B cell (primary cell): Measurements from ENCODE around the gene EEFSEC. TPM values are rescaled to one million over a fixed set of nuclear protein-coding genes. Genes with fewer than 3 reads are reported as not detected.

Source experiments
- ATAC-seq: fragments of 200-7000 bp; cut with Tn5 transposase; one replicate; pipeline ENCODE4 v1.10.0; 2021; ENCODE audit warnings: low read depth, mild to moderate bottlenecking, moderate number of reproducible peaks, moderate library complexity
- CTCF ChIA-PET: fragments of 350-600 bp; sonication (Branson Sonifier 250); formaldehyde crosslinking; loops from one replicate; lab custom pipeline; 2021; ENCODE audit warnings: antibody characterized with exemption, inconsistent platforms; lab: Charles Lee
- POLR2A ChIA-PET: fragments of 350-600 bp; sonication (Branson Sonifier 250); formaldehyde crosslinking; loops from one replicate; lab custom pipeline; 2021; ENCODE audit warnings: antibody characterized with exemption; lab: Charles Lee
- DNase-seq: peaks from one replicate; pipeline ENCODE4 v3.0.0; 2013
- H2AFZ ChIP-seq: 2 replicates; pipeline ENCODE4 v1.6.1; 2012; ENCODE audit warnings: mild to moderate bottlenecking, low read depth, low read length; ENCODE audit not compliant: insufficient read depth, poor library complexity, severe bottlenecking
- H3K27ac ChIP-seq, 2 donors: 1 replicate in 1 of 2; 2 replicates in 1 of 2; pipeline ENCODE4 v1.5.1; 2012 to 2013; ENCODE audit warnings: low read length in 2 of 2, mild to moderate bottlenecking in 2 of 2, moderate library complexity in 1 of 2
- H3K27me3 ChIP-seq, 4 experiments: fragments of 200-600 bp in 1 of 4; sonication (generic) in 1 of 4; replicated peaks in 1 of 4; 1 replicate in 2 of 4; 2 replicates in 2 of 4; pipeline versions ENCODE4 v1.6.1 to v1.7.0; 2013 to 2016; ENCODE audit warnings: low read length in 3 of 4, mild to moderate bottlenecking in 2 of 4, mixed read lengths in 1 of 4, moderate library complexity in 1 of 4; ENCODE audit not compliant: insufficient read depth in 4 of 4, control insufficient read depth in 3 of 4; ENCODE audit errors: control extremely low read depth in 1 of 4
- H3K36me3 ChIP-seq, 2 experiments: replicated peaks in 1 of 2; 1 replicate in 1 of 2; 2 replicates in 1 of 2; pipeline versions ENCODE4 v1.6.1 to v1.7.1; 2013; ENCODE audit warnings: low read length in 1 of 2; ENCODE audit not compliant: insufficient read depth in 2 of 2, control insufficient read depth in 1 of 2; ENCODE audit errors: control extremely low read depth in 1 of 2, extremely low read depth in 1 of 2
- H3K4me1 ChIP-seq, 2 donors: fragments of 200-600 bp in 1 of 2; sonication (generic) in 1 of 2; 1 replicate in 1 of 2; 2 replicates in 1 of 2; pipeline versions ENCODE4 v1.5.1 to v1.6.1; 2013 to 2017; ENCODE audit warnings: low read length in 2 of 2; ENCODE audit not compliant: control insufficient read depth in 2 of 2, insufficient read depth in 2 of 2
- H3K4me2 ChIP-seq: replicated peaks from 2 replicates; pipeline ENCODE3; 2012; ENCODE audit warnings: mild to moderate bottlenecking, low read depth, low read length; ENCODE audit not compliant: poor library complexity, severe bottlenecking
- H3K4me3 ChIP-seq, 5 experiments: fragments of 200-600 bp in 1 of 5; sonication (generic) in 1 of 5; 1 replicate in 3 of 5; 2 replicates in 2 of 5; pipeline versions ENCODE4 v1.5.1 to v1.7.0; 2011 to 2016; ENCODE audit warnings: low read length in 4 of 5, mild to moderate bottlenecking in 4 of 5, low read depth in 2 of 5, control low read depth in 1 of 5, moderate library complexity in 1 of 5; ENCODE audit not compliant: insufficient read depth in 1 of 5; ENCODE audit errors: control extremely low read depth in 1 of 5, extremely low read depth in 1 of 5
- H3K79me2 ChIP-seq: fragments of 200-600 bp; sonication (generic); one replicate; pipeline ENCODE4 v1.6.0; 2016; ENCODE audit warnings: low read length; ENCODE audit not compliant: control insufficient read depth, insufficient read depth
- H3K9ac ChIP-seq: fragments of 200-600 bp; sonication (generic); 2 replicates; pipeline ENCODE4 v1.6.1; 2017; ENCODE audit warnings: mild to moderate bottlenecking, low read length, moderate library complexity
- H3K9me3 ChIP-seq, 3 donors: one replicate each; pipeline versions ENCODE4 v1.6.1 to v1.7.1; 2013; ENCODE audit warnings: low read length in 2 of 3; ENCODE audit not compliant: control insufficient read depth in 2 of 3, insufficient read depth in 1 of 3; ENCODE audit errors: control extremely low read depth in 1 of 3
- H4K20me1 ChIP-seq: 2 replicates; pipeline ENCODE4 v1.6.0; 2012; ENCODE audit warnings: mild to moderate bottlenecking, low read length; ENCODE audit not compliant: insufficient read depth, control insufficient read depth, poor library complexity, severe bottlenecking
- H3K27ac Mint-ChIP-seq: one replicate; pipeline ENCODE4 v1.8.0; 2021; ENCODE audit warnings: mixed read lengths
- H3K27me3 Mint-ChIP-seq: one replicate; pipeline ENCODE4 v1.8.0; 2021; ENCODE audit warnings: mixed read lengths
- H3K4me1 Mint-ChIP-seq: one replicate; pipeline ENCODE4 v1.8.0; 2021; ENCODE audit warnings: mixed read lengths
- H3K4me3 Mint-ChIP-seq: one replicate; pipeline ENCODE4 v1.8.0; 2021; ENCODE audit warnings: mixed read lengths
- H3K9me3 Mint-ChIP-seq: one replicate; pipeline ENCODE4 v1.8.0; 2022; ENCODE audit warnings: mixed read lengths; ENCODE audit not compliant: insufficient read depth
- EZH2 ChIP-seq: IDR thresholded peaks from 2 replicates; pipeline ENCODE4 v1.6.1; 2012; ENCODE audit warnings: borderline replicate concordance, low read depth, mild to moderate bottlenecking, moderate library complexity, low read length; ENCODE audit not compliant: insufficient read depth, poor library complexity, severe bottlenecking
- WGBS: methylation state at CpG from one replicate; pipeline ENCODE4 v1.1.5; 2013; ENCODE audit warnings: missing lambda C conversion rate; ENCODE audit not compliant: insufficient coverage; 5-methylcytosine and 5-hydroxymethylcytosine counted together
- intact Hi-C: fragments of 100-400 bp; cut with micrococcal nuclease; formaldehyde crosslinking; loops from one replicate; pipeline ENCODE4 v1.10.0; 2022
- polyA plus RNA-seq: library from polyadenylated mRNA; depleted of rRNA; stranded (reverse); fragments of >200 nt; gene quantifications from 2 replicates; pipeline ENCODE4 v1.2.3, GENCODE V29; 2012
- total RNA-seq, 2 donors: library from RNA; stranded (reverse); fragments of 120-200 nt in 1 of 2; gene quantifications; 1 replicate in 1 of 2; 2 replicates in 1 of 2; pipeline versions ENCODE4 v1.2.3 to v1.2.4, GENCODE V29; 2013 to 2022
- TF ChIP-seq, protein P1 (sequence below): fragments of 200-600 bp; IDR thresholded peaks from one replicate; pipeline ENCODE4 v1.8.0; 2022; ENCODE audit warnings: antibody characterized with exemption, mild to moderate bottlenecking

EEFSEC gene
- total and polyA plus RNA-seq, 2 donors (not counting 1 experiment from before 2014, with no cell fraction given), result 17.9 to 18.4 TPM

DNA sequence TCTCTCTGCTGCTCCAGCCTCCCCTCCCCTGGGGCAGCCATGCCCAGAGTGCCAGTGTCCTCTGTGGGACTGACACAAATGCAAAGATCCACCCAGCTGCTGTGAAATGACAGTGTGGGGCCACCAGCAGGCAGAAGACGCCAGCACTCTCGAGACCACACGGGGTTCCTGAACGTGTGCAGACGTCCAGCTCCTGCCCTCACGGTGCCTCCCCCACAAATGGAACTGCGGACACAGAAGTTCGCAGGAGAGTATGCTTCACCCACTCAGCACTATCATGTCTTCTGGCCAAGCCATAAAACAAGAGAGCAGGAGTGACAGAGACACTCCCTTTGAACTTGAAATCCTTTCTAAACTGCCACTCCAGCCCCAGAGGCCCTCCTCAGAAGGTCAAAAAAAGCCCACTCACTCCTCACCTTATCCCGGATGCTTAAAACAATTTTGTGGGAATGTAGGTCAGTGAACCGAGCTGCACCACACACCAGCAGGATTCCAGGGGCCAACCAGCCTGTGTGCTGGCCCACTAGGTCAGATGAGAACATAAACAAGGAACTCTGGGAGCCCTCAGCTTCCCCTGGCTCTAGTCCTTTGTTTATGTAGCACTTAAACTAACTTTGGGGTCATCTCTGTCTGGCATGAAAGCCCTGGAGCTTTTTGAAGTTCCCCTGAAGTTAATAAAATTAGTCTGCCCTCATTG lies 200.9 kb downstream of the EEFSEC start:
- CTCF ChIA-PET, result no interaction called here
- Histone ChIP-seq H3K4me1 (peaks cover 0 to 2% of the 10 kb centered on the region in 2 donors), H3K27me3 (no peaks in the 10 kb centered on the region), H3K4me2 (no peak overlapping the region), H3K9ac (no peak overlapping the region), H3K4me3 (no peak overlapping the region), H2AFZ (no peak overlapping the region), H3K27ac (no peak overlapping the region), H3K9me3 (no peaks in the 10 kb centered on the region), H3K79me2 (no peaks in the 10 kb centered on the region), H4K20me1 (no peaks in the 10 kb centered on the region), H3K36me3 (peaks cover 0 to 36% of the 10 kb centered on the region in 2 experiments)
- ATAC-seq (no peak), DNase-seq (no peak)
- H3K4me3 Mint-ChIP-seq, result no peak overlapping the region
- TF ChIP-seq, protein P1, sequence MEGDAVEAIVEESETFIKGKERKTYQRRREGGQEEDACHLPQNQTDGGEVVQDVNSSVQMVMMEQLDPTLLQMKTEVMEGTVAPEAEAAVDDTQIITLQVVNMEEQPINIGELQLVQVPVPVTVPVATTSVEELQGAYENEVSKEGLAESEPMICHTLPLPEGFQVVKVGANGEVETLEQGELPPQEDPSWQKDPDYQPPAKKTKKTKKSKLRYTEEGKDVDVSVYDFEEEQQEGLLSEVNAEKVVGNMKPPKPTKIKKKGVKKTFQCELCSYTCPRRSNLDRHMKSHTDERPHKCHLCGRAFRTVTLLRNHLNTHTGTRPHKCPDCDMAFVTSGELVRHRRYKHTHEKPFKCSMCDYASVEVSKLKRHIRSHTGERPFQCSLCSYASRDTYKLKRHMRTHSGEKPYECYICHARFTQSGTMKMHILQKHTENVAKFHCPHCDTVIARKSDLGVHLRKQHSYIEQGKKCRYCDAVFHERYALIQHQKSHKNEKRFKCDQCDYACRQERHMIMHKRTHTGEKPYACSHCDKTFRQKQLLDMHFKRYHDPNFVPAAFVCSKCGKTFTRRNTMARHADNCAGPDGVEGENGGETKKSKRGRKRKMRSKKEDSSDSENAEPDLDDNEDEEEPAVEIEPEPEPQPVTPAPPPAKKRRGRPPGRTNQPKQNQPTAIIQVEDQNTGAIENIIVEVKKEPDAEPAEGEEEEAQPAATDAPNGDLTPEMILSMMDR, result no peak
- TF ChIP-seq EZH2, result no peak
- H3K9me3 Mint-ChIP-seq, result no peaks in the 10 kb centered on the region
- no peaks in the 10 kb centered on the region for H3K4me1 Mint-ChIP-seq
- WGBS, result 96% methylated on average over 9 of the region's 10 CpGs
- no peak overlapping the region for H3K27ac Mint-ChIP-seq
- no peaks in the 10 kb centered on the region for H3K27me3 Mint-ChIP-seq
- POLR2A ChIA-PET, result no interaction called here
- intact Hi-C loops, result no loop called here

DNA sequence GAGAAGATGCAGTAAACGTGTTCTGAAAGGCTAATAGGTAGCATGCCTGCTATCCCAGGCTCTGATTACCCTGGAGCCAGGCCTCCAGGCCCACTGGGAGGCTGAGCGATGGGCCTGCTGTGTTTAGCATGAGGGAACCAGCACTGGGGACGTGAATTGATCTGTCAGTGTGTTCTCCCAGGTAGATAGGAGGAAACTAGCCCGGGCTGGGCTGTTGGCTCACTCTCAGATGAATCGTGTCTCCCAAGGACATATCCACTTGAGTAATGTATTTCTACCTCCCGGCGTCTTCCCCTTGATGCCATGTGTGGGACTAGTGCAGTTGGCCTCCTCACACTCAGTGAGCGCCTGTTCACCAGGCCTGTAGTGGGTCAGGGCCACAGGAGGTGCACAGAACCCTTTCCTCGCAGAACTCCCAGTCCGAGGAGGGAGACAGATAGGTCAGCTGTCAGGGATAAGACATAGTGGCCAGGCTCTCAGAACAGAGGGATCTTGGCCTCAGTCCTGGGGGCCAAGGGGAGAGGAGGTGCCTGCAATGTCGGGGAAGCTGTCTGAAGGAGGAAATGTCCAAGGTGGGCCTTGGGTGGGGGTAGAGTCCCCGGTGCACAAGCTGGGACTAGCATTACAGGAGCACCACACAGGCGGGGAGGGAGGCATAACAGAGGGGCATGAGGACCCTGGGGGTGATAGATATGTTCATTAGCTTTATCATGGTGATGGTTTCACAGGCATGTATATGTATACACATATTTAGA lies 201.7 kb downstream of the EEFSEC start:
- Histone ChIP-seq H3K27ac (no peak overlapping the region), H3K4me2 (no peak overlapping the region), H2AFZ (no peak overlapping the region), H3K36me3 (peaks cover 0 to 33% of the 10 kb centered on the region in 2 experiments), H3K9ac (no peak overlapping the region), H3K4me1 (no peaks in the 10 kb centered on the region), H3K79me2 (no peaks in the 10 kb centered on the region), H3K27me3 (no peaks in the 10 kb centered on the region), H3K9me3 (no peaks in the 10 kb centered on the region), H3K4me3 (no peak overlapping the region), H4K20me1 (no peaks in the 10 kb centered on the region)
- ATAC-seq, result no peak
- CTCF ChIA-PET, result no interaction called here
- H3K4me1 Mint-ChIP-seq, result no peaks in the 10 kb centered on the region
- no peak overlapping the region for H3K27ac Mint-ChIP-seq
- POLR2A ChIA-PET, result no interaction called here
- intact Hi-C loops, result no loop called here
- no peaks in the 10 kb centered on the region for H3K9me3 Mint-ChIP-seq
- H3K4me3 Mint-ChIP-seq, result no peak overlapping the region
- TF ChIP-seq, protein P1, result no peak
- 96% methylated on average over 11 of the region's 13 CpGs for WGBS
- DNase-seq, result no peak
- H3K27me3 Mint-ChIP-seq, result no peaks in the 10 kb centered on the region
